Kidney glomerular epithelial cell (primary cell): ENCODE results near the gene GTF2IRD1.
"Not testable (repeated sequence)": the region's sequence is repeated elsewhere in the genome, so short reads cannot be mapped to it uniquely, and the experiment has no call there.

Experiments
- DNase-seq: peaks from one replicate; lab custom pipeline; 2025; lab: John Stamatoyannopoulos, UW

GTF2IRD1 gene

GRCh38 chr7:74470504-74470903, 16.8 kb downstream of the GTF2IRD1 start:
- no peak for DNase-seq

DNA sequence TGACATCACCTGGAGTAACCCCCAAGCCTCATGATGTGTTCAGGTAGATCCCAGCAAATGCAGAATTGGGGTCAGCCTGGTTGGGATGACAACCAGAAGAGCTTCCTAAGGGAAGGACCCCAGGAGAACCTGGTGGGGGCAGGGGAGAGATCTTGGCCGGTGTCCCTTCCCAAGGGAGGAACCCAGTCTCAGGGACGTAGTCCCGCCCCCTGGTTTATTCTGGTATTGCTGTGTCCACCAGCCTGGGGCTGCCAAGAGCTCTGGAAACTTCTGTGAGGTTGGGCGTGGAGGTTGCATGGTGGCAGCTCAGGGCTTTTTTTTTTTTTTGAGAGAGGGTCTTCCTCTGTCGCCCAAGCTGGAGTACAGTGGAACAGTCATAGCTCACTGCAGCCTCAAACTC, 19.4 kb downstream of the GTF2IRD1 start:
- DNase-seq = no peak

- no peak for DNase-seq
Observed at GRCh38 chr7:74474271-74474865, 20.7 kb downstream of the GTF2IRD1 start.

DNA sequence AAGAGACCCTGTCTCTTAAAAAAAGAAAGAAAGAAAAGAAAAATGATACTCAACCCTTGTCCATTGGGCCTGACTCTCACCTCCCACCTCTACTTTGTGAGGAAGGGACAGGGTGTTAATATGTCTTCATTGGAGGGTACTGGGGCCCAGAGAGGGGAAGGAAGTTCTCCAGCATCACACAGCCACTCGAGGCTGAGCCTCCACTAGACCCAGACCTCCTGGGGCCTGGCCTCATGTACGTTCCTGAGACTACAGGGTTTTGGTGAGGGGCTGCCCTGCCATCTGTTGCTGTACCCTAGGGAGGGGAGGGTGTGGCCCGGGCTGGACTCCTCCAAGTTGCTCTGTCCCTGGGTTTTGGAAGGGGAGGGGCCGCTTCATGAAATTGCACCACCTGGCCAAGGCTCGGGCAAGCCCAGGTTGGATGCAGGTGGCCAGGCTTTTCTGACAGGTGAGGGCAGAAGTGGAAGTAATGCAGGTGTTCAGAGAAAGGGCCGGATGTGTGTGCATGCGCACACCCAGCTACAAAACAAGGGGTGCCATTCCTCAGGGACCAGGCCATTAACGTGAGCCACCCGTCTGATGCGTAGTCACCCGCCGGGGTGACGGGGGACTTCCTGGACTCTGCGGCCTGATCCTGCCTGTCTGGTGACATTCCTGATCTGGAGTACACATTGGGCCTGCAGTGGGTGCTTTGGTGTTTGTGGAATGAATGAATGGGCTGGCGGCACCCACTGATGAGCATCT, 21.7 kb downstream of the GTF2IRD1 start:
- no peak for DNase-seq

- DNase-seq = no peak
Observed at GRCh38 chr7:74475987-74476350, 22.3 kb downstream of the GTF2IRD1 start.

DNA sequence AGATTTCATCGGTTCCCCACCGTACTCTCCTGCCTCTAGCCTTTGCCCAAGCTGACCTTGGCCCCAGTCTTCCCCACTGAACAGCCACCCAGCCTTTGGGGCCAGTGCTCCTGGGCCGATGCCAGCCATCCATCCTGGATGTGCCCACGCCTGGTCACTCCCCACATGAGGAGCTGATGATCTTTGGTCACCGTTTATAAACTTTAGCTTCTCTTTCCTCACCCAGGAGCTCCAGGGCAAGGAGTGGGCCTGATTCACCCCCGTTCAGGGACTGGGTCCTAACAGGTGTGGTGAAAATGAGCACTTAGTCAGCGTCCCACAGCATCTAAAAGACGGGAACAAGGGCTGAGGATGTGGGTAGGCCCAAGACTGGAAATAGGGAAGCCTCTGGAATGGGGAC, 22.9 kb downstream of the GTF2IRD1 start:
- DNase-seq = no peak

- DNase-seq = no peak
Observed at GRCh38 chr7:74478671-74479065, 25.0 kb downstream of the GTF2IRD1 start.

GRCh38 chr7:74479066-74479781, 25.5 kb downstream of the GTF2IRD1 start:
- DNase-seq = peak; percentile 75

DNA sequence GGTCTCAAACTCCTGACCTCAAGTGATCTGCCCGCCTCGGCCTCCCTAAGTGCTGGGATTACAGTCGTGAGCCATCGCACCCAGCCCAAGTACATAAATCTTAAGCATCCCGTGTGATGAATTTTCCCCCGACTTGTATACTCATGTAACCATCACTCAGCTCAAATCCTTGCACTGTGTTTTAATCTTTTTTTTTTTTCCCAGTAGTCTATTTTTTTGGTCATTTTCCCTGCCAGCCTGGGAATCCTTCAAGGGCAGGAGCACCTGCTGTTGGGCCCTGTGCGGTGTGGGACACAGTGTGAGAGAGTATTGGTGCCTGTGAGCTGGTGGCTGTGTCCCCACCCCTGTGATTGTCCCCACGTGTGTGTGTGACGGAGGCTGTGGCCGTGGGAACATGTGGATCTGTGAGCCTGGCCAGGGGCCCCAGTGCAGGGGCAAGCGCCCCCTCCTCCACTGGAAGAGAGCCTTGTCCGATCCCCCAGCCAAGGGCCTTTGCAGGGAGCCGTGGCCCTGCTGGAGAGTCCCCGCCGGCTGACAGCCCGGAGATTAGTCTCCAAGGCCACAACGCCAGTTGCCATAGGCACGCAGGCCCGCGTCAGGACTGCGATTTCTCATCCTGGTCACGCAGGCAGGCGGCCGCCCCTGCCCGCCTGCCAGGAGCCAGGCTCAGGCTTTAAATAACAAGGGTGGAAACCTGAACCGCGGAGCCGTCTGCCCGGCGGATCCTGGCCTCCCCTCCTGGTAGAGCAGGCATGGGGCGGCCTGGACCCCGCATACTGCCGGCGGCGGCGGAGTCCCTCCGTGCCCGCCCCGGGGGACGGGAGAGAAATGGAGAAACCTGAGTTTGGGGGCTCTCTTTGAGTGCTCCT, 26.5 kb downstream of the GTF2IRD1 start:
- peak; percentile 9 for DNase-seq

DNA sequence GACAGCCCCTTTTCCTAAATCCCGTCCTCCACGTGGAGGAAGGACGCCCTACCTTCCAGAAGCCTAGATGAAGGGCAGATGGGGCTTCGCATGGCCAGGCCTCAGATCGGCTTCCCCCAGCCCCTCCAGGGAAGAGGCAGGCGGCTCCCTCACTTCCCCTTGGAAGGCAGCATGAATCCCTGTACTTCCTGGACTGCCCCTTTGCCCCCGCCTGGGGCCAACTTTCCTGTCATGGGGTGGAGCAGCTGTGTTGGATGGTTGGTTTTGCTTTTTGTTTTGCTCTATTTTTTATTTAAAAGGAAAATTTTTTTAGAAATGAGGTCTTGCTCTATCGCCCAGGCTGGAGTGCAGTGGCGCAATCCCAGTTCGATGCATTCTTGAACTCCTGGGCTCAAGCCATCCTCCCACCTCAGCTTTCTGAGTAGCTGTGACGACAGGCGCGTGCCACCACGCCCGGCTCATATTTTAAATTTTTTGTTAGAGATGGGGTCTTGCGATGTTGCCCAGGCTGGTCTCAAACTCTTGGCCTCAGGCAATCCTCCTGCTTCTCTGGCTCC, 27.2 kb downstream of the GTF2IRD1 start:
- DNase-seq = peak; percentile 75

DNA sequence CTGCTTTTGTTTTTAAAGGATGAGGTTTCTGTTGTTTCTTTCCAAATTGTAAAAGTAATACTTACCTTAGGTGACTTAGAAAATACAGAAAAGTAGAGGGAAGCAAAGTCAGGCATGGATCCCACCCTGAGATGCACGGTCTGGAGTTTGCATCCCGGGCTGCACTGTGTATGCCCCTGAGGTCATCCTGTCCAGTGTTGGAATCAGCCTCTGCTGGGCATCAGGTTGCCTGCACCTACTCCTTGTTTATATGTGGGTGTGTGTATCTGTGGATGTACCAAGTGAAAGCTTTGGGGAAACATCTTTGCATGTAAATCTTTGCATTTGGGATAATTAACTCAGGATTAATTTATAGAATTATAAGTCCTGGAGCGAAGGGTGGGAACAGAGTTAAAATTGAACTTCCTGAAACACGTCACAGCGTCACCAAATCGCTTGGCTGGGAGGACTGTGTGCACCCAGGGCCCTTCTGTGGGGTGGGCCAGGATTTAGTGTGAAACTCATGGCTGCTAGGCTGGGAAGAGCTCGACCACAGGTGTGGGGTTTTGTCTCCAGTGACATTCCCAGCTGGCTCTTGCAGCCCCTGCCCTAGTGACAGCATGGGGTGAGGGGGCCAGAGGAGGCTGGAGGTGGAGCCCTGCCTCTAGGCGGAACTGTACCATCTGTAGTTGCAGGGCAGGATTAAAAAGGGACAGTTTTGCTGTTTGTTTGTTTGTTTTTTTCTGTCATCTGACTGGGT, 27.9 kb downstream of the GTF2IRD1 start:
- DNase-seq = no peak

DNA sequence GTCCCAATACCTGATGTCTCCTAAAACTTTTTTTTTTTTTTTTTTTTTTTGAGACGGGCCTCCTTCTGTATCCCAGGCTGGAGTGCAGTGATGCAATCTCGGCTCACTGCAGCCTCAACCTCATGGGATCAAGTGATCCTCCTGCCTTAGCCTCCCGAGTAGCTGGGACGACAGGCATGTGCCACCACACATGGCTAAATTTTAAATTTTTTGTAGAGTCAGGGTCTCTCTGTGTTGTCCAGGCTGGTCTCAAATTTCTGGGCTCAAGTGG, 28.4 kb downstream of the GTF2IRD1 start:
- DNase-seq = no peak

GRCh38 chr7:74482629-74483401, 29.1 kb downstream of the GTF2IRD1 start:
- DNase-seq = peak; percentile 95

- peak; percentile 96 for DNase-seq
Observed at GRCh38 chr7:74483402-74484336, 30.0 kb downstream of the GTF2IRD1 start.

DNA sequence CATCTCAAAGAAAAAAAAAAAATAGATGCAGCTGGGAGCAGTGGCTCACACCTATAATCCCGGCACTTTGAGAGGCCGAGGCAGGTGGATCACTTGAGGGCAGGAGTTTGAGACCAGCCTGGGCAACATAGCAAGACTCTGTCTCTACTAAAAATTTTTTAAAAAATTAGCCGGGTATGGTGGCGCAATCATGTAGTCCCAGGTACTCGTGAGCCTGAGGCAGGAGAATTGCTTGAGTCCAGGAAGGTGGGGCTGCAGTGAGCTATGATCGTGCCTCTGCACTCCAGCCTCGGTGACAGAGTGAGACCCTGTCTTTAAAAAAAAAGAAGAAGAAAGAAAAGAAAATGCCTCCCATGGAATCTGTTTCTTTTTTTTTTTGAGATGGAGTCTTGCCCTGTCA, 31.9 kb downstream of the GTF2IRD1 start:
- DNase-seq = no peak

DNA sequence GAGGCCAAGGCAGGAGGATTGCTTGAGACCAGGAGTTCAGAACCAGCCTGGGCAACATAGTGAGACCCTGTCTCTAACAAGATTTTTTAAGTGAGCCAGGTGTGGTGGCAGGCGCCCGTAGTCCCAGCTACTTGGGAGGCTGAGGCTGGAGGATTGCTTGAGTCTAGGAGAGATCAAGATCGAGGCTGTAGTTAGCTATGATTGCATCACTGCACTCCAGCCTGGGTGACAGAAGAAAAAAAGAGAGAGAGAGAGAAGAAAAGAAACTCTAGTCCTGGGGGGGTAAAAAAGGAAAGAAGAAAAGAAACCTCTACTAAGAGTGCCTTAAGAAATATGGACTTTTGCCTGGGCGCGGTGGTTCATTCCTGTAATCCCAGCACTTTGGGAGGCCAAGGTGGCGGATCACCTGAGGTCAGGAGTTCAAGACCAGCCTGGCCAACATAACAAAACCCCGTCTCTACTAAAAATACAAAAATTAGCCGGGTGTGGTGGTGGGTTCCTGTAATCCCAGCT, 34.9 kb downstream of the GTF2IRD1 start:
- not testable (repeated sequence) for DNase-seq

DNA sequence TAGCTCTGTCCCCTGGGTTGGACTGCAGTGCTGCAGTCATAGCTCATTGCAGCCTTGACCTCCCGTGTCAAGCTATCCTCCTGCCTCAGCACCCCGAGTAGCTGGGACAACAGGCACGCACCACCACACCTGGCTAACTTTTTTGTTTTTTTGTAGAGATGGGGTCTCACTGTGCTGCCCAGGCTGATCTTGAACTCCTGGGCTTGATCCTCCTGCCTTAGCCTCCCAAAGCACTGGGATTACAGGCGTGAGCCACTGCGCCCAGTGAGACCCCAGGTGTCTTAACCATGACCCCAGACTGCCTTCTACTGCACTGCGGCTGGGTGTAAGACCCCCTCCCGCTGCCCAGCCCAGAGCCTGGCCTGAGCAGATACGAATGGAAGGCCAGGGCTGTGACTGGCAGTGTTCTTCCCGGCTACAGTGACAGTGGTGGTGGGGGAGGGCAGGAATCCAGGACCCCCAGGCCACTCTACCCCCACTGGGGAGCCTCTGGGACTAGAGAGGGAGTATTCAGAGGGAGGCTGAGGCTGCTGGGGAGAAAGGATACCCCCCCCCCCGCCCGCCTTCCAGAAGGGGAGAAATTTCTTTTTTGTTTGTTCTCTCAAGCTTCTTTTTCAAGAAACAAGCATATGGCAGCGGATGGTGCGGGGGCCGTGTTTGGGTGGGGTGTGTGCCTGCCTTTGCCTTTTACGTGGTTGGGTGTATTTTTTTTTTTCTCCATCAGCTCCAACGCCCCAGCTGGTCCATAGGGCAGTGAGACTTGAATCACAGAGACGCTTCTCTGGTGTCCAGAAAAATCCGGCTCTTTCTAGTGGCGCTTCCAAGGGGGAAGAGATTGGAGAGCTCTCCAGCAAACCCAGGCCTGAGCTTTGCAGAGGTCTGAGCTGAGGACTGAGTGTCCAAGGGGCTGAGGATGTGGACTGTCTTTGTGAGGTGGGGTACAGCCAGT, 36.6 kb downstream of the GTF2IRD1 start:
- no peak for DNase-seq

DNA sequence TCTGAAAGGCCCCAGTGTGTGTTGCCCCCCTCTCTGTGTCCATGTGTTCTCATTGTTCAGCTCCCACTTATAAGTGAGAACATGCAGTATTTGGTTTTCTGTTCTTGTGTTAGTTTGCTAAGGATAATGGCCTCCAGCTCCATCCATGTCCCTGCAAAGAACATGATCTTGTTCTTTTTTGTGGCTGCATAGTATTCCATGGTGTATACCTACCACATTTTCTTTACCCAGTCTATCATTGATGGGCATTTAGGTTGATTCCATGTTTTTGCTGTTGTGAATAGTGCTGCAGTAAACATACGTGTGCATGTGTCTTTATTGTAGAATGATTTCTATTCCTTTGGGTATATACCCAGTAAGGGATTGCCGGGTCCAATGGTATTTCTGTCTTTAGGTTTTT, 37.8 kb downstream of the GTF2IRD1 start:
- DNase-seq = not testable (repeated sequence)
